Stimulated activated CD8-positive, alpha-beta memory T cell treated with anti-CD3 and anti-CD28 coated beads, Interleukin-12 subunit alpha, Interleukin-12 subunit beta, amount 100 ng/mL, for 24 hours (primary cell): ENCODE data around the gene CDH4.

ENCODE experiments used
- DNase-seq: peaks from one replicate; pipeline ENCODE4 v3.0.0-alpha.2; 2020; ENCODE audit errors: extremely low read depth

Gene CDH4

DNA sequence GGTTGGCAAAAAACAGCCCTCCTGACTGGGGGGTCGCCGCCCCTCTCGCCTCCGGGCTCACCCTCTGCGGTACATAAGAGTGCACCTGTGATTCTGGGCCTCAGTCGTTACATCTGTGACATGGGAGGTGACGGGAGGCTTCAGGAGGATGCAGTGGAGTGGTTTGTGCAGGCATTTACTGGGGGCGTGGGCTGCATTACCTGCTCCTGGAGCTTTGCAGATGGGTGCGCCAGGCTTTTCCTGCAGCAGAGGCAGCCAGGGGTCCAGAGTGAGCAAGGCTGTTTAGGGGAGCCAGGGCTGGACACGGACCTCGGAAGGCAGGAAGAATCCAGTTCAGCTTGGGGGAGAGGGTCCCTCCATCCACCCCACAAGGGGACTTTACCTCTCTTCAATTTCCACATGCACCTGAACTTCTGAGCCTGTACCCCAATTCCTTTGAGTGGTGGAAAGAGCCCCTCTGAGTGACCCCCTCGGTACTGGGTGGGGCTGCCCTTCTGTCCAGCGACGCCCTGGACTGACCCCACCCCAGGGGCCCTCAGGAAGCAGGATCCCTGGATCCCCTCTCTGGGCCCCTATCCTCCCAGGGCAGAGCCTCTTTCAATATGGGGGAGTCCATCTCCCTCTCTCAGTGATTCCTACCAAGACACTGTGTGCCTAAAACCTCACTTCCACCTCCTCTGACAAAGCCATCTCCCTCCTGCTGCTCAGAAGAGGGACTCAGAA lies 679.6 kb downstream of the CDH4 start:
- DNase-seq, result no peak

DNA sequence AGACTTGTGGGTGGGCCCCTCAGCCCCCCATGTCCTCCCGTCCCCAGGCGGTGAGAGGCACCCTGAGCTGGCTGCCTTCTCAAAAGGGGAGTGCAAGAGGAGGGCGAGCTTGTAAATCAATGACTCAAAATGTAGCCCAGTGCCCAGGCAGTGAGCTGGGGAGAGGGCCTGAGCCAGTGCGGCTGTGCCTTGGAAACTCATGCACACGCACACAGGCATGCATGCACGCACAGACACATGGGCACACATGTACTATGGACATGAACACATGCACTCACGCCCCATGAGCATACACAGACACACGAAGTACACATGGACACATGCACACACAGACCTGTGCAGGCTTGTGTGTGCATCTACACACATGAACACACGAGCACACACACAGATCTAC lies 680.1 kb downstream of the CDH4 start:
- no peak for DNase-seq

DNA sequence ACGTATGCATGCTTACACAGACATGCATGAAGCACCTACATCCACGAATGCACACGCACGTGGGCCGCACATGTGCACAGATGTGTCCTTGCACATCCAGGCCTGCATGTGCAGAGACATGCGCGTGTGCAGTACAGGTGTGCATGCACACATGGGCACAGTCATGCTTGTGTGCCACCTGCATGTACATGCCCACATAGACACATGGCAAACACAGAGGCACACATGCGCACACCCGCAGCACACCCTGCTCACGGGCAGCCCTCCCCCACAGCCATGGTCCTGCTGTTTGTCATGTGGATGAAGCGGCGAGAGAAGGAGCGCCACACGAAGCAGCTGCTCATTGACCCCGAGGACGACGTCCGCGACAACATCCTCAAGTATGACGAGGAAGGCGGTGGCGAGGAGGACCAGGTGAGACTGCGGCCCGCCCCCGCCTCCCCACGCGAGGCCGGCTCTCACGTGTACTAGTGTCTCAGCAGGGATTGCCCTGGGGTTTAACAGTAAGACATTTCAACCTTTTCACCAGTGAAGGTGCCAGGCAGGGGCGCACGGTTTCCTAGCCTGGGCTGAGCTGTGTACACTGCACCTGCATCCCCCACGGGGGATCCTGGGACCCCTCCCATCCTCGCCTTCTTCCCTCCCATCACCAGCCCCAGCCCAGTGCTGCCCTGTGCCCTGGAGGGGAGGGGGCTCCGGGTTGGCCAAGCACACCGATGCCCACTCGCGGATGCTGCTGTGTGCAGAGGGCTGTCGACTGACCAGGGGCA lies 680.8 kb downstream of the CDH4 start:
- DNase-seq, result no peak

DNA sequence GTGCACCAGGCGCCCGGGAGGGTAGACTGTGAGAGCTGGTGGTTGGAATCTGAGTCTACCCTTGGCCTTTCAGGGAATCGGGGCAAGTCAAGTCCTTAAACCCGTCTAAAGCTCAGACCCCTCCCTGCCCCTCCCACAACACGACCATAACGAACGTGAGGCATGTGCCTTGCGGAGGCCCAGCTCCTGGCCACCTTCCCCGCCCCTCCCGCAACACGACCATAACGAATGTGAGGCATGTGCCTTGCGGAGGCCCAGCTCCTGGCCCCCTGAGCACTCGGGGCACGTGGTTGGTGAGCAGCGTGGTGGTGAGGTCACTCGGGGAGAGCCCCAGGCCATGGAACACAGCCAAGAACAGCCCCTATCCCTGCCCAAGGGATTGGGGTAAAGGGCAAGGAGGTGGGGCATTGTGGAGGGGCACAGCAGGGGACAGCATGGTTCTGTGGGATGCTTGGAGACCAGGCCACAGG lies 681.5 kb downstream of the CDH4 start:
- DNase-seq, result no peak

DNA sequence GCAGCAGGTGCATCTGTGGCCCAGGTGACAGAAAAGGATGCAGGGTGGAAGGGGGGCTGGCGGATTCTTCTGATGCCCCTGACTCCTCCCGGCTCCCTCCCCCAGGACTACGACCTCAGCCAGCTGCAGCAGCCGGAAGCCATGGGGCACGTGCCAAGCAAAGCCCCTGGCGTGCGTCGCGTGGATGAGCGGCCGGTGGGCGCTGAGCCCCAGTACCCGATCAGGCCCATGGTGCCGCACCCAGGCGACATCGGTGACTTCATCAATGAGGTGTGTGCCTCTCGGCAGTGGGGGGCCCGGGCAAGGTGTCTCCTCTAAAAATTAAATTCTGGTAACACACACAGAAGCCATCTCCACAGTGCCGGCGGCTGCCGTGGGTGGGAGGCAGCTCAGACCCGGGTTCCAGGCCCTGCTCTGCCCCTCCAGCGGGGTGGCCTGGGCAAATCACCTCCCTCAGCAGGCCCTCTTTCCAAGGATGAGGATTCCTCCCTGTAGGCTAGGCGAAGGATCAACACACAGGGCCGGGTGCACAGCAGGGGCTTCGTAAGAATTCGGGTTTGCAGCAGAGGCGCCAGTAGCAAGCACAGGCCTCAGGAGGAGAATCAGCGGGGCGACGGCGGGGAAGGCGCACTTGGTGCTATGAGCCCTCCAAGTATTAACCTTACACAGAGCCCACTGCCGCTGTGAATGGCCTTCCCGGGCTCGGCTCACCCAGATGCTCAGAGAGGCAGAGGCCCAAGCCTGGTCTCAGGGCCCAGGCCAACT lies 682.1 kb downstream of the CDH4 start:
- no peak for DNase-seq

DNA sequence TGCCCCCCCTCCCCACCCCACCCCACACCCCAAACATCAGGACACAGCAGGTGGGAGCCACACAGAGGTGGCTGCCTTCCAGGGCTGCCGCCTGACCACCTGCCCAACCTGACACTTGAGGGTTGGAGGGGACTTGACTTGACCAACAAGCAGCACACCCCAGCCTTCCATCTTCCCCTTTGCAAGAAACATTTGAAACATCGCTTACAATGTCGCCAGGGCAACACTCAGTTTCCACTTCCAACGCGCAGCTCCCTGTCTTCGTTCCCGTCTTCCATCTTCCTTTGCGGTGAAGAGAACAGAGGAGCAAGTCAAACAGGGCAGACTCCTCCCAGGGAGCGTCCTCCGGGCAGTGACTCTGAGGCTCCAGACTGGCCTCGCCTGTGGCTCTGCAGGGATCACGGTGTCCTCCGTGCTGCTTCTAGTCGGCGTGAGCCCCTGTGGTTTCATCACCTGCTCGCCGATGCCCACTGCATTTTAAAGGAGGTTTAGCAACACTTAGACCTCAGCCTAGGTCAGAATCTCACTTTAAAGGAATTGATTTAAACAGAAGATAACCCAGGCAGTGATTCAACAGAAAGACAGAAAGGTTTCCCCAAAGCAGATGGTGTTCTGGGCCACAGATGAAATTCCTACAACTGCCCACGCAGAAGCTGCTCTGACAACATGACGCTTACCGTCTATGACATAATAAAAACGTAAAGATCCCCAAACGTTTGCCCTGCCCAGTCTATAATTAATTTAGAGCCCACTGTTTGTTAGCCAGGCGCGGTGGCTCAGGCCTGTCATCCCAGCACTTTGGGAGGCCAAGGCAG lies 682.9 kb downstream of the CDH4 start:
- no peak for DNase-seq

DNA sequence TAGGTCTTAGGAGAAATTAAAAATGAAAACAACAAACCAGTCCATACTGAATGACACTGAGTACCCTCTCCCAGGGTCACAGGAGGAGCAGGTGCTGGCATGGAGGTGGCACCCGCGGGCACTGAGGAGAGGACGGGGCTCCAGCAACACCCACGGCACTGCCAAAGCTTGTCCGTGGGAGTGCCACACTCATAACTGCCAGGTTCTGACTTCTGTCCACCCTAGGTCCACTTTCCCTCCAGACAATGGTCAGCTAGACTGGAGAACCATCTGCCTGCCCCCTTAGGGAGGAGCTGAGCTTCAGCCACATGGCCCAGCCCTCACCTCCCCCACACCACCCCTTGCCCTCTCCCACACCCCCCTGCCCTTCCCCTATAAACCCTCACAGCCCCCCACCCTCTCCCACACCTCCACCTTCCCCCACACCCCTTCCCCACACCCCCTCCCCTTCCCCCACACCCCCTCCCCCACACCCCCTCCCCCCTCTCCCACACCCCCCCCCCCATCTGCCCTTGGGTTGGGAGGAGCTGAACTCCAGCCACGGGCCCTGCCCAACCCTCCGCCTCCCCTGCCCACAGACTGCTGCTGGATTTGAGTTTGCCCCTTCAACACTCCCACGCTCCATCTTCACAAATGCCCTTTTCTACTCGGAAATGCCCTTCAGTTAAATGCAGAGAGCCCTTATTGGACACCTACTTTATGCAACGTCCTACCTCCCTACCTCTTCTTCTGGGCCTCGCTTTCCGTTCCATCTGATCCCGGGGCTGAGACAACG lies 684.1 kb downstream of the CDH4 start:
- no peak for DNase-seq

DNA sequence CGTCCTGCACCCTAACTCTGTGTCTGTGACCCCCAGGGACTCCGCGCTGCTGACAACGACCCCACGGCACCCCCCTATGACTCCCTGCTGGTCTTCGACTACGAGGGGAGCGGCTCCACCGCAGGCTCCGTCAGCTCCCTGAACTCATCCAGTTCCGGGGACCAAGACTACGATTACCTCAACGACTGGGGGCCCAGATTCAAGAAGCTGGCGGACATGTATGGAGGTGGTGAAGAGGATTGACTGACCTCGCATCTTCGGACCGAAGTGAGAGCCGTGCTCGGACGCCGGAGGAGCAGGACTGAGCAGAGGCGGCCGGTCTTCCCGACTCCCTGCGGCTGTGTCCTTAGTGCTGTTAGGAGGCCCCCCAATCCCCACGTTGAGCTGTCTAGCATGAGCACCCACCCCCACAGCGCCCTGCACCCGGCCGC lies 684.7 kb downstream of the CDH4 start:
- DNase-seq, result no peak

DNA sequence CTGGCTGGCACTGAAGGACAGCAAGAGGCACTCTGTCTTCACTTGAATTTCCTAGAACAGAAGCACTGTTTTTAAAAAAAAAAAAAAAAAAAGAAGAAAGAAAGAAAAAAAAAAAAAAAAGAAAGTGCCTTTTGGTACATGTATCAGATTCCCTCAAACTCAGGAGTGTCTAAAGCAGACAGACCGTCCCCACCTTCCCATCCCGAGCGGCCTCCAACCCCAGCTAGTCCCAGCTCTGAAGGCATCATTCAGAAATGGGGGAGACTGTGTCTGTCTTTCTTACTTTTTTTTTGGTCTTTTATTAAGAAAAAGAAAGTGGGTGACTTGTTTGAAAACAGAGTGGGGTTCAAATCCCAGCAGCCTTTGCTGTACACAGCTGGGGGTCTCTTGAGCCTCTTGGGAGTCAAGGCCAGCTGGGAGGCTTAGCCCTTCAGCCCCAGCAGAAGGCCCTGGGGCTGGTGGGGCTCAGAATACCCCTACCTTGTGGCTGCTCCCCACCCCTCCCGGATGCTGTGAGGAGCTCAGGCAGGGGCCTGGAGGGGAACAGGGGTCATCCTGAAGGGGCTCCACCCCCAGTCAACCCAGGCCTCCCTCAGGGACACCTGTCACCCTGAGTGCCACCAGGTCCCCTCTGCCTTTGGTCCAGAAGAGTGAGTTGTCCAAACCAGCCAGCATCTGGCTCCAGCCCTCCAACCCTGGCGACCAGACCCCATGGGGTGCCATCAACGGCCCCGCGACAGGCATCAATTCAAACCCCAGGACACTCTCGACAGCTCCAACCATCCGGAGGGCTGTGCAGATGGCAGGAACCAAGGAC lies 685.3 kb downstream of the CDH4 start:
- no peak for DNase-seq

DNA sequence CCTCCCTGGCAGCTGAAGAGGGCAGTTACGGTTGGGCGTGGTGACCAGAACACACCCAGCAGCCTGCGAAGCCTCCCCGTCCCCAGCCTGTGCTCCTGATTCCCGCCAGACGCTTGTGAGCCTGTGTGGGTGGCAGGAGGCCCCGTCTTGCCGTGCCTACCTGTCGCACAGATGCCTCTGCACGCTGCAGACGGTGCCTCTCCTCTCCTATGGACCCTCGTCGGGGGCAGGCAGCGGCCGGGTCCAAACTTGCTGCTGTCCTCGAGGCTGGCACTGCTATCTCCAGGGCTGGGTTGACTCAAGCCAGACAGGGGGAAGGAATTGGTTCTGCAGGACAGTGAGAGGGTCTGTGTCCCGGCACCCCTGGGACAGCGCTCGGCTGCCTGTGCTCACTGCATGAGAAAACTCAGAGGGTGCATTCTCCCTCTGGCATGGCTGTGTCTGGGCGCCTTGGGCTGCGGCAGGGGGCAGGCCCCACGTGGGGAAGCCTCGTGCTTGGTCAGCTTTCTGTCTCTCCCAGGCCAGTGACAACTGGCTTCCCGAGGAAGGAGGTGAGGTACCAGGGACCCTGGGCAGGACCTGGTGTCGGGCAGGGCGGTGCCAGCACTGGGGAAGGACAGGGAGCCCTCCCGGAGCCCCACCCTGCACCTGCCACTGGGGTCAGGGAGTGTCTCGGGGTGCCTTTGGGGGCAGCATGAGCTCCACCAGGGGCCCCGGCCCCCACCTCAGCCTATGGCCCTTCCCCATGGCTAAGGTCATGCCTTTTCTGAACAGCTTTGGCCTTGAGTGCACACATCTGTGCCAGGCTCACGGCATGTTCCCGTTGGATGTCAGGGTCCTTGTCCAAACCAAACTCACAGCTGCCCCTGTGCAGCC lies 686.1 kb downstream of the CDH4 start:
- no peak for DNase-seq

DNA sequence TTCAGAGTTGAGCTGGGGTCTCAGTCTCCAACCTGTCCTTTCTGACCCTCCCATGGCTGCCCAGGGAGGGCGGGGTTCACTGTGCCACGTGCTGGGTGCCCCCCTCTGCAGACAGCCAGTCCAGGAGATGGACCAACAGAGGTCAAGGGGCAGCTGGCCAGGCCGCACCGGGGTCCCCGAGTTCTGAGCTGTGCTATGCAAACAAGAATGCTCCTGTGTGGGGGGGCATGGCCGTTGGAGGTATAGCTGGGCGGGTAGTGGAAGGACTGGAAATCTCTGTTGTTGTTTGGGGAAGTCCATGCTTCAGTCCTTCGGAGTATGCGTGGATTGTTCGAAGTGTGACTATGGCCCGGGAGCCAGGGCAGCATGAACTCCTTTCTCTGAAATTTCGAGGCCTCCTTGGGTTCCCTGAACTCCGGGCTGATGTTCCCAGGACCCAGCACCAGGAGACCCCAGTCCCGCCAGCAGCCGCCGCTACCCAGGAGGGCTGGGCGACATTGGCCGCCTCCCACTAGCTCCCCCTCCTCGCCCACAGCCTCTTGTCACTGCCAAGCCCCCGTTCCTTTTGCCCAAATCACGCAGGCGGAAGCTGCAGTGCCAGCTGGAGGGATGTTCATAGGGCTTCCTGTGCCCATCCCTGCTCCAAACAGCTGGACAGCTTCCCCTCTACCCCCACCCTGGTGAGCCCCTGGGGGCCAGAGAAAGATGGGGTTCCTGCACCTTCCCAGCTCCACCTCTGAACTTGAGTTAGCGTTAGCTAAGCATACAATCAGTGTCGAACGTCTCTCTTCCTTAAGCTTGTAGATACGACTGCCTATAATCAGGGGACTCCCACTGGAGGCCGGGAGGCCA lies 687.0 kb downstream of the CDH4 start:
- DNase-seq, result no peak

DNA sequence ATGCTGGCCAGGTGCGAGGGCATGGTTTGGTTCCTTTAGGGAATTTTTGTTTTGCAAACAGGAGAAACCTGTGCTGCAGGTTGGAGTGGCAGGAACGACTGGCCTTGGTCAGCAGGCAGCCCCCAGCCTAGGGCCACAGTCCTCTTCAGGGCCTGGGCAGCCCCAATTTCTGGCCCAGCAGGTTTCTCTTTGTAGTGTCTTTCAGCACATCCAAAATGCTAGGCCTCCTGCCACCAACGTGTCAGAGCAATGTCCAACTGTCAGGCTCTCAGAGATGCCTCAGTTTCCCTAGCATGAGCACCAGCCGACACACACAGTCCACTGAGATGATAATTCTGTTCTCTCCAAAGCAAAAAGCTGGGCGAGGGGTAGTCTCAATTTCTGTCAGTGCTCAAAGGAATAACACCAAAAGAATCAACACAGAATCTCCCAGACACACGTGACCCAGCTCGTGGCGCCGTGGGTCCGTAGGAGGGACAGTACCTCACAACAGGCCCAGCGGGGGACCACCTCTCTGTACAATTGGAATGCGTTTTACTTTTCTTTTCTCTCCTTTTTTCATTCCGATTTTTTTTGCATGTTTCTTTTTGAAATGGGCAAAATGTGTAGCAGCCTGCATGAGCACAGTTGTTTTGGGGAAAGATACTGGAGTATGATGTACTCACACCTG lies 687.8 kb downstream of the CDH4 start:
- DNase-seq, result no peak

DNA sequence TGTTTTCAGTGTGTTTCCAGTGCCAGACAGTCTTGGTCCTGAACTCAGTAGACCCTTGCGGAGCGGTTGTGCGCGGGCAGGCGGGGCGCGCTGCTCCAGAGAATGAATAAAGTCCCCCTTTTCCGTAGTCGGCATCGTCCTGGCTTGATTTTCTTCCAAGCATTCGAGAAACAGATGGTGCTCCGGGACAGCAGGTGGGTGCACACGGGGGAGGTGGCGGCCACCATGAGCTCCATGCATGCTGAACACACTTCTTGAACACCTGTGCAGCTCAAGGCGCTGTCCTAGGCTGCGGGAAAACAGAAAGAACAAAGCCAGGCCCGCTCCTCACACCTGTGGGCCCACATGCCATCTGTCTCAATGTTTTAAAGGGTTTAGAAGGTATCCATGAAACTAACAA lies 688.4 kb downstream of the CDH4 start:
- DNase-seq, result no peak

DNA sequence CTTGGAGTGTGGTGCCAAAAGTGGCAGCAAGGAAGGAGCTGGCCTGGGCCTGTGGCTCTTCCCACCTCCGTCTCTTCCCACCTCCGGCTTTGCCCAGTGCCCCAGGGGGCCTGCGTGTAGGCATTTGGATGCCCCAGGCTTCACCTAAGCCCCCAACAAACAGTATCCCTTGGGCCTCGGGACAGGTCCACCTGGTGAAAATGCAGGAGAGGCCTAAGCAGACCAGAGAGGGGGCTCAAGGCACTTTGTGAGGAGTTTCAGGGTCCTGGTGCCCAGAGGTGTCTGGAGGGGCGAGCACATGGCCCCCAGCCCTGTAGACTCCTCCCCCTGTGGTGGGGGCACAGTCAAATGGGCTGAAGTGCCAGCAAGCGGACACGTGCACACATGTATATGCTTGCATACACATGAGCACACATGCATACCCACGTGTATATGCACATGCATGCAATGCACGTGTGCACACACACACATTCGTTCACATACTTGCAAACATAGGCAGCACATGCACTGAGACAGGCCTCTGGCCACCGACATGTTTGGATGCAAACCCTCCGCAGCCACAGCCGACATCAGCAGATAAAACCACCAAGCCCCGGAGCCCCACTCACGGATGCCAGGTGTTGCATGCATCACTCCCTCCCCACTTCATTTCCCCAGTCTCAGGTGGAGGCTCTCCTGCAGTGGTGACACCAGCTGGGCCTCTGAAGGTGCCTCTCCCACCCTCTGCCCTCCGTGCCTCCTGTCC lies 689.1 kb downstream of the CDH4 start:
- DNase-seq, result no peak

DNA sequence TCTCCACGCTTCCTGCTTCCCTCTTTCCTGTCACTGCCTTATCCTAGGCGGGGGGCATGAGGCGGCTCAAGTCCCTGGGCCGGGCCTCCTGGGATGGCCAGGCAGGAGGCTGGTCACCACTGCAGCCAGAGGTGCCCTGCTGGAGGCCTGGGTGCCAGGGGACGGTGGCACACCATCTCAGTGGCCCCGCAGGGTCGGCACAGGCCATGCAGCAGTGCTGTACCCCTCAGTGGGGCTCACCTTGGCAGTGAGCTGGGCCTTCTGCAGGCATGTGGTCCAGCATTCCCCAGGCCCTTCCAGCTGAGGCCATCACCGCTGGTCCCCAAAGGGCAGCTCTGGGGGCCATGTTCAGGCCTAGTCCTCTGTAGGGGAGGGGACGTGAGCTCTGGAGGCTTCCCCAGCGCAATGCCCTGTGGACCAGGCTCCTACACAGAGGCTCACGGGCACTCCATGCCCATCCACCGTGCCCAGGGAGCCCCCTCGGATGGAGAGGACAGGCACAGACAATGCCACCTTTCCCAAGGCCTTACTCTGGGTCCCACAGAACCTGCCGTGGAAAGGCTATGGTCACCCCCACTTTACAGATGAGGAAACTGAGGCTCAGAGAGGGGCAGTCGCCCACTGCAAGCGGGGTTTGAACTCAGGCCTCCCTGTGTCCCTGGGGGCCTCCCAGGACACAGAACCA lies 689.8 kb downstream of the CDH4 start:
- DNase-seq, result no peak

DNA sequence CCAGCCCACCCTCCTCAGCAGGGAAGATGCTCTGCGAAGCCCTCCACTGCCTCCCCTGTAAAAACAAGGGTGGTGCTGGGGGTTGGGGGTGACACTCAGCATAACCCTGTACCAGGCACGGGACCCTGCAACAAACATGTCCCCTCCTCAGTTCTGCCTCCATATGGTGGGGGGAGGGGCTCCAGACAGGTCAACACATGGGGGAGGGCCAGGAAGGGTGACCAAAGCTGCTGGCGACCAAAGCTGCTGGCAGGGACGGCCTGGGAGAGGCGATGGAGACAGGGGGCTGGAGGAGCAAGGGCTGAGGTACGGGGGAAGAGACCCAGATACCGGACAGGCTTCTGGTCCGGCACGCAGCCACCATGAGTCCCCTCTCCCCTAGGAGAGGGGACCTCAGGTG lies 690.5 kb downstream of the CDH4 start:
- no peak for DNase-seq
